Measurements from ENCODE around the gene BHLHE23.

Gene BHLHE23

DNA sequence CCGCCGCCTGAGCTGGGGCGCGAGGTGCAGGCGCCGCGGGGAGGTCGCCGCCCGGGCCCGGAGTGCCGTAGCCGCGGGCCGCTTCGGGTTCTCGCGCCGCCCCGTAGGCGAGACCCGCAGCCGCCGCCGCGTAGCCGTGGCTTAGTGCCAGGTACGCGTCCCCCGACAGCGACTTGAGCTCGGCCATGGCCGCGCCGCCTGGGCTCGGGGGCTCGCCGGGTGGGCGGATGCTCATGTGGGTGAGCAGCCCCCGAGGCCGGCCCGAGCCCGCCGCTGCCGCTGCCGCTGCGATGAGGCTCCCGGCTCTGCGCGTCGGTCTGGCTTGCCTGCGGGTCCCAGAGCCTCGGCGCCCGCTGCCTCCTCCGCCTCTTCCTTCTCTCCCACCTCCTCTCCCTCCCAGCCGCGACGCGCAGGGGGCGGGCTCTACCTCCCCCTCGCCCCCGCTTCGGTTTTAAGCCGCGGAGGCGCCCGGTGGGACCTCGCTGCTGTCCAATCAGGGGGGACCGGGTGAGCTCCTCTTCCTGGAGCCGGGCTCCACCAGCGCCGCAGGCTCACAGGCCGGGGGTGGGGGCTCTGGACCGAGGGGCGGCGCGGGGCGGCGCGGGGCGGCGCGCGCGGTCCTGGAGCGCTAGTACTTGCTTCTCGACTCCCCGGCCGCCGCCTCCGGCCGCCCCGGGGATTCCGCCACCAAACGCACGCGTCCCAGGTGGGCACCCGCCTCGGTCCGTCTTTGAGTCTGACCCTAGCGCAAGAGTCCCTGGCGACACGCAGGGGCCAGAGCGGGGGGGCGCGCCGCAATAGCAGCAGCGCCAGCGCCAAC, at the start of gene BHLHE23:
Gene BHLHE23 (minus strand): TSS at position 425 of the 820 bp plus-strand sequence. CDS start 190 bp downstream, at position 235.
- DNase-seq: peak; percentile 82

DNA sequence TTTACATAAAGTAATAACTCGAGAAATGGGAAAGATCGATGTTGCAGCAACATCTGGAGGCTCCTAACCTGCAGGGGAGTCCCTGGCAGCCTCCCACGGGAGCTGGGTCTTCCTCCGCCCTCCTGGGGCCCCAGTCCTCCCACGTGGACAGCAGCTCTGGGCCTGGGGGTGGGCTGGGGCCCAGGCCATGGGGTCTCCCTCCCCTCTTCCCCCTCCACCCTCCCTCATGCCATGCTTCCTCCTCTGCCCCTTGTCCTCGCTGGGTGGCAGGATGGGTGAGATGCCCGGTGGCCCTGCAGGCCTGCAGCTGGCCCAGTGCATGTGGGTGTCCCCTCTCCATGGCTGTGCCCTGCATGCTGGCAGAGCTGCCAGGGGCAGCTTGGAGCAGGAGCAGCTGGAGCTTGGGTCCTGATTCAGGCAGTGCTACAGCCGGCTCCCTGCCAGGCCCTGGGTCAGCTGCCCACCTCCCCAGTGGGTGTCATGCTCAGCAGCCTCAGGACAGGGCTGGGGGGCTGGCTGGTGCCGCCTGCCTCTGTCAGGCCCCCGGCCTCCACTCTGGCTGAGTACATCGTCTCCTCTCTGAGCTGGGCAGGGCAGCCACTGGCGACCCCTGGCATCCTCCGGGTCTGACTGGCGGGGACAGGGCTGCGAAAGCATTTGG, 48.9 kb upstream of the BHLHE23 start:
- DNase-seq: no peak

DNA sequence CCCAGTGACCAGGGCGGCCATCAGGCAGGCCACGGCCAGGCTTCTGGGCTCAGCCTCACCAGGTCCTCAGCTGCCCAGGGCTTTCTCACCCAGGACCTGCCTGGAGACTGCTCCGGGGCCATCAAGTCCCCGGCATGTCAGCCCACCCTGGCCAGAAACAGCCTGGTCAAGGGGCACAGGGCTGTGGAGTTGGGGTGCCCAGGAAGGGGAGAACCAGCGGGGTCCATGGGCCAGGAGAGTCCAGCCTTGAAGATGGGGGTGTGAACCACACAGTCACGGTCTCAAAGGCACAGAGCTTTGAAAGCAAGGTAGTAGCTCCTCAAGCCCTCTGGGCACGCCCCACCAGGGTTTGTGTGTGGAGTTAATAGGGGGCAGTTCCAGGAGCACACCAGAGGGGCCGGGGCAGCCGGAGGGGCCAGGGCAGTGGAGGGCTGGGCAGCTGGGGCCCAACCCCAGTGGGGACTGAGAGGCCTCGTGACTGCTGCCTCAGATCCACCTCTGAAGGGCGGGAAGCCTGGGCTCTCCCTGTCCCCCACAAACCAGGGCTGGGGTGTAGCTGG, 48.0 kb upstream of the BHLHE23 start:
- DNase-seq: no peak

DNA sequence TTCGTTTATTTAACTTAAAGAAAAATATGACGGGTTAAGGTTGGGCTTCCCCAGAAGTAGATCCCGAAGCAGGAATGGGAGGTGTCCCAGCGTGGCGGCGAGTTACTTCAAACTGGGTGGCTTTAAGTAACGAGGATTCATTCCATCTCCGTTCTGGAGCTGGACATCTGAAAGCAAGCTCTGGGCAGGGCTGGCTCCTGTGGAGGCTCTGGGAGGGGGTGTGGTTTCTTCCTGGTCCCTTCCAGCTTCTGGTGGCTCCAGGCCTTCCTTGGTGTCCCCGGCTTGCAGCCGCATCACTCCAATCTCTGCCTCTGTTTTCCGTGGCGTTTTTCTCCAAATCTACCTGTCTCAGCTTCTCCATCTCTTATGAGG, 47.3 kb upstream of the BHLHE23 start:
- no peak for DNase-seq

DNA sequence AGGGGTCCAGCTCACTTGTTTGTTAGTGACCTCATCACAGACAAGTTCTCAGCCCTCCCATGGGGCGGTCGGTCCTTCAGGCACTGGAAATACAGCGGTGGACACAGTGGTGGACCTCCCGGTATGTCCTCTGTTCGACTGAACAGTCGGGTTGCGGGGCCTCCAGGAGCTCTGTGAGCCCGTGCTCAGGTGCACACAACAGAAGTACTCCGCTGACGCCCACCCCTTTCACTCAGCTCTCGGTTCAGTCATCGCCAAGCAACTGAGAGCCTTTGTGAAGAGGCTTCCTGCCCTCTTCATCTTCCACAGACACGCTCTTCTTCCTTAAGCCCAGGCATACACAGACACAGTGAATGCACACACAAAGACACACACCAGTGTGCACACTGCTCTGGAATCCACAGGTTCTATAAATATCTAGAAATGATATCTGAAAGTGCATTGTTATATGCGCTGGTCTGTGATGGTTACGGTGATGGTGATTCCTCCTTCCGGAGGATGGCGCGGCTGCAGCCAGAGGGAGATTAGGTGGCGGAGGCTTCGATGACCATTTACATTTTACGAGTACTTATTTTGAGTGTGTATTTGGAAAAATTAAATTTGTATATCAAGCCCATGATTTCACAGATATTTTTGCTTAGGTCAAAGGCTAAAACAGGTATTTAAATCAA, 46.8 kb upstream of the BHLHE23 start:
- DNase-seq: no peak

DNA sequence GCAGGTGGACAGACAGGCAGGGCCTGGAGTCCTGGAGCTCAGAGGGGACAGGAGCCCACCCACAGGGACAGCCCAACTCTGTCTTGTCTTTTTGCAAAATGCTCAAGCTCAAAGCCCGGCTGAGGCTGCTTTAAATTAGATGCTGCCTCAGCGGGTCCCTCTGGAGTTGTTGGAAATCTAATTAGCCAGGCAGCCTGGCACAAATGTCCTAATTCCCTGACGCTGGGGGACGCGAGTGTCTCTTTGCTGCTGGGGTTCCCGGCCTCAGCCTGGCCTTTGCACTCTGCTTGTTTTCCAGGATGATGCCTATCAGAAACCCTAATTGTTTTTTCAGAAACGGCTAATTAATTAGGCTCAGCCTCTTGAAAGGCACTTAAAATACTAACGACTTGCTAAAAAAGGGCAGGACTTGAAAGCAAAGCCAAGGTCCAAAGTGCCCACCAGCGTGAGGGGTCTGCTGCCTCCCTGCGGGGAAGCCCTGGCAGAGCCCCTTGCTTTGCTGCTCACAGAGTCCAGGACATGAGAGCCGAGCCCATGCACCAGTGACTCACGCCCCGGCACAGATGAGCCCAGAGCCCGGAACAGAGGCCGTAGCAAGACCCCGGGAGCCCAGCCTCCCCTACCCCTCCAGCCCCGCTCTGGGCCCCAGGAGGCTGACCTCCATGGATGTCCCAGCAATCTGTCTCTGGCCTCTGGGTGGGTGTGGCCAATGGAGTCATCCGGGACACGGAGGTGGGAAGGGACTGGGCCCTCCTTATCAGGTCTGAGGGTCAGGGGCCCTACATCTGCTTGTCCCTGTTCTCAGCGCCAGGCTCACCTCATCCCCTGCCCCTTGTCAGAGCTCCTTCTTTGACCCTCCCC, 46.0 kb upstream of the BHLHE23 start:
- peak; percentile 49 for DNase-seq

DNA sequence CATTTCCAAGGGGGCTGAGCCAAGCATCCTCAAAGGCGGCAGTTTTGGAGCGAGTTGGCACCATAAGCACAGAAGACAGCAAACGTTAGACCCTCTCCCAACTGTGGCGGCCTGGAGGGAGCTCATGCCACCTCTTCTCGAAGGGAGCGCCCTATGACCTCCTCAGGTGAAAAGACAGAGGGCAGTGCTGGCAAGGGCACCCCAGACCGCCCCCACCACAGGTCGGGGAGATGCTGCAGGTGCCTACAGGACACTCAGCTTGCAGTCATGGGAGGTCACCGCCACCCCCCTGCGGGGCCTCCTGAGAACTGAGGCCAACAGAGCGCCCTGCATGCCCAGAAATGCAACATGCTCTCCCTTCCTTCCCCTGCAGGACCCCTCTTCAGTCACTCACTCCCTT, 45.1 kb upstream of the BHLHE23 start:
- no peak for DNase-seq

DNA sequence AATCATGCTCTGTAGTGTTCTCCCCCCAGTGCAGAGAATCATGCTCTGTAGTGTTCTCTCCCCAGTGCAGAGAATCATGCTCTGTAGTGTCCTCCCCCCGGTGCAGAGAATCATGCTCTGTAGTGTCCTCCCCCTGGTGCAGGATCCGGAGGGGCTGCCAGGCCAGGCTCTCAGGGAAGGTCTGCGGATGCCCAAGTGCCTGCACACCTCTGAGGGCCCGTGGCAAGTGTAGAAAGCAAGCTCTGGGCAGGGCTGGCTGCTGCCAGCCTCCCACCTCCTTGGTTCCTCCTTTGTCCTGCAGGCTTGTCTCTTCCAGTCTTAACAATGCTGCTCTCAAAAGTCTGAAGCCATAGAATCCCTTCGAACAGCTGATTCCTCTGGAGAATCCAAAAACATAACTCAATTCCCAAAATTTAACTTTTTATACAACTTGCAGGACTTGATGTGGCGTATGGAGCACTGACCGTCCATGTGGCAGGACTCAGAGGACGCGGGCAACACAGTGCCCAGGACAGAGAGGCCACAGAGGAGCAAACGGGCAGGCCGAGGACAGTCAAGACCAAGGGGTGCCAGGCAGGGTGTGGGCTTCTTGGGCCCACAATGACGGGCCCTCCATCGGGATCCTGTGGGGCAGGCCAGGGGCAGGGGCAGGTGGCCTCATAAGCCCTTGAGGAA, 44.6 kb upstream of the BHLHE23 start:
- no peak for DNase-seq

DNA sequence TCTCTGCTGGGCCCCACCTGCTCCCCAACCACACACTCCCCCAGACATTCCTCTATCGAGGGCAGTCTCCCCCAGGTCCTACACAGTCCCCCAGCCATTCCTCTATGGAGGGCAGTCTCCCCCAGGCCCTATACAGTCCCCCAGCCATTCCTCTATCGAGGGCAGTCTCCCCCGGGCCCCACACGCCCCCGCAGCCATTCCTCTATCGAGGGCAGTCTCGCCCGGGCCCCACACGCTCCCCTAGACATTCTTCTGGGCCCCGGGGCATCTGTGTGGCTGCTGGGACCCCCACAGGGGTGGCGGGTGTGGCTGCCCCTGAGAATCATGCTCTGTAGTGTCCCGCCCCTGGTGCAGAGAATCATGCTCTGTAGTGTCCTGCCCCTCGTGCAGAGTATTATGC, 43.6 kb upstream of the BHLHE23 start:
- no peak for DNase-seq

DNA sequence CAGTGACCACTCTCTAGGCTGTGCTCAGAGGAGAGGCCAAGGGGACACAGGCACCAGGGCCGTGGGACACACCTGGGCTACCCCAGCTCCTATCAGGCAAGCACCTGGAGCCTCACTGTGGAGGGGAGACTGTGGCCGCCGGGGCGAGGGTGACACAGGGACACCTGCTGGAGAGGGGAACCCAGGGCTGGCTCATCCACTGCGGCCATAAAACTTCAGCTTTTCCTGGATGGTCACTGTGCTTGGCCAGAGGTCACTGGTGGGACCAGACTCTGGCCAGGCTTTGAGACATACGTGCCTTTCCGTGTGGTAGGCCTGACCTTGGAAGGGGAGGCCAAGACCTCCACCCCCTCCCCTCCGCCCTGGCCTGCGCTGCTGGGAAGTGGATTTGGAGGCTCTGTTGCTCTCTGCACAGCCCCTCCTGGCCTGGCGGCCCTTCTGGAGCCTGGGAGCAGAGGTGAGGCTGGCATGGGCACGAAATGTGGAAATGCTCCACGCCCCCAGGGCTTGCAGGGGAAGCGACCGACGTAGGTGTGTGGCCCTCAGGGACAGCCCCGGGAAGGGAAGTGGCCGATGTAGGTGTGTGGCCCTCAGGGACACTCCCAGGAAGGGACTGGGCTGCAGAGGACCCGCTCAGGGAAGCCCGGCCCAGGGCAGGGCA, 42.9 kb upstream of the BHLHE23 start:
- DNase-seq: no peak

DNA sequence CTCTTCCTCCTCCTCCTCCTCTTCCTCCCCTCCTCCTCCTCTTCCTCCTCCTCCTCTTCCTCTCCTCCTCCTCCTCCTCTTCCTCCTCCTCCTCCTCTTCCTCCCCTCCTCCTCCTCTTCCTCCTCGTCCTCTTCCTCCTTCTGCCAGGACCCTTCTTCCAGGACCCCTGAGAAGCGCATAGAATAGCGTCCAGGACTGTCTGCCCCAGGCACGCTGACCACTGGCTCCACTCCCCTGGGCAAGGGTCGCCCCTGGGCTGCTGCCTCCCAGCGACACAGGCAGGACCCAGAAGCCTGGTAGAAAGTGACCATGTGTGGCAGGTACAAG, 42.4 kb upstream of the BHLHE23 start:
- no peak for DNase-seq

DNA sequence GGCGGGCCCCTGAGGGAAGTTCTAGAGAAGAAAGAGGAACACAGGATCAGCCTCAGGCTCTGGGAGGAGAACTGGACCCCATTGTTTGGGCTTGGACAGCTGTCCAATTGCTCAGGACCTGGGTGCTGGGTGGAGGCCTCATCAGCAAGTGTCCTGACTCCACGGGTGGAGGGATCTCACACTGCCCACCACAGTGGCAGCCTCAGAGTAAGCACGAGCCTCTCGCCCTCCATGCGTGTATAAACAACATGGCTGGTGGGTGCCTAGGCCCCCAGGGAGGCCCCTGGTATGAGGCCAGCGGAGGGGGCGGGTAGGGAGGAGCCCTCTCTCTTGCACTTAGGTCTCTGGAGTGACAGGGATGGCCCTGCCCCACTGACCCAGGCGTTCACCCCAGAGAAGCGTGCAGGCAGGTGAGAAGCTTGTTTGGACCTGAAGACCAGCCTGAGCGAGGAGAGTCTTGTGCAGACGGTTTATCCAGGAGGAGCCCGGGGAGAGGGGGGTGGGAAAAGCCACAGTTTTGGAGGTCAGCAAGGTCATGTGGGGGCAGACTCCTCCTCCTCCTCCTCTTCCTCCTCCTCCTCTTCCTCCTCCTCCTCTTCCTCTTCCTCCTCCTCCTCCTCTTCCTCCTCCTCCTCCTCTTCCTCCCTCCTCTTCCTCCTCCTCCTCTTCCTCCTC, 41.9 kb upstream of the BHLHE23 start:
- peak; percentile 35 for DNase-seq

DNA sequence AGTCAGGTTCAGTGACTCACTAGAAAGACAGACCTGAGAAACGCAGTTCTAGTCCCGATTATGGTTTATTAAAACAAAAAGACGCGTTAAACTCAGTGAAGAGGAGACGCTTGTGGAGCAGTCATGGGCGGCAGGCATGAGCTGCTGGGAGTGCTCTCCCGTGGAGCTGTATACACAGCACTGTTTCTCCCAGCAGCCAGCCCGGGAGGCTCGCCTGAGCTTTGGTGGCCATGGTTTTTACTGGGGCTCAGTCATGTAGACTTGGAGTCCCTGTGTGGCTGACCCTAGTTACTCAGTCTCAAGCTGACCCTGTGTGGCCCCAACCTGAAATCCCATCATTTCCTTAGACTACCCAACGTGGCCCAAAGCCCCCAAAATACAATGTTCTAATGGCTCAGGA, 41.2 kb upstream of the BHLHE23 start:
- DNase-seq: no peak

DNA sequence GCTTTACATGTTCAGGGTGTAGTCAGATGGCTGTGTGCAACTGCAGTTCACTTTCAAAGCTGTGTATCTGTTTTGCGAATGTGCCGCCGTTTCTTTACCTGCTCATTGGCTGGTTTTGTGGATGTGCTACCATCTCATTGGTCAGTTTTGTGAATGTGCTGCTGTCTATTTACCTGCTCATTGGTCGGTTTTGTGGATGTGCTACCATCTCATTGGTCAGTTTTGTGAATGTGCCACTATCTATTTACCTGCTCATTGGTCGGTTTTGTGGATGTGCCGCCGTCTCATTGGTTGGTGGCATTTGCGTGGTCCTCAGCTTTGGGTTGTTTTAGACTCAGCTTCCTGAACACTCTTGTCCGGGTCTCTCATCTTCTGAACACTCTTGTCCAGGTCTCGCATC, 40.5 kb upstream of the BHLHE23 start:
- DNase-seq: no peak

DNA sequence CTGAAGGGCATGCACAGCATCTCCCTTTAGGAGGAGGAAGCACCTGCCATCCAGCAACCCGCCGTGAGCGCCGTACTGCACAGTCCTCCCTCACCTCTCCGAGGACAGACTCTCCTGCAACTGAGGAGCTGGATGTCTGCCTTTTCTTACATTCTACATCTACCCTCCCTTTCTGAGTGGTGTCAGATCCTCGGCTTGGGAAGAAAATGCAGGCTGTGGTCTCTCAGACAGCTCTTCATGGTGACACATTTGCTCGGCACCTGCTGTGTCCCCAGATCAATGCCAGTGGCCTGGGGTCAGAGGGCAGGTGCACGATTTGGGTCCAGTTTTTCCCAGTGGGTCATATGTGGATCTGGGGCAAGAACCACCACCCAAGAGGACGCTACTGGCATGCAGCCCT, 40.1 kb upstream of the BHLHE23 start:
- DNase-seq: no peak

DNA sequence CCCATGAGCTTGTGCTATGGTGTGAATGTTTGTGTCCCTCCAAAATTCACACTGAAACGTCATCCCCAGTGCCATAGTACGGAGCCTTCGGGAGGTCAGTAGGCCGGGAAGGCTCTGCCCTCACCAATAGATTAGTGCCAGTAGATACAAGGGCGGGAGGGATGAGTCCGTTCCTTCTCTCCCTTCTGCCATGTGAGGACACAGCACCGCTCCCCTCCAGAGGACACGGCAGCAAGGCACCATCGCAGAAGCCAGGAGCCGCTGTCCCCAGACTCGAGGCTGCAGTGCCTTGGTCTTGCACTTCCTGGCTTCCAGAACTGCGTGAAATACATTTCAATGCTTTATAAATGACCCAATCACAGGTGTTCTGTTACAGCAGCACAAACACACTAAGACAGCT, 39.2 kb upstream of the BHLHE23 start:
- DNase-seq: no peak

DNA sequence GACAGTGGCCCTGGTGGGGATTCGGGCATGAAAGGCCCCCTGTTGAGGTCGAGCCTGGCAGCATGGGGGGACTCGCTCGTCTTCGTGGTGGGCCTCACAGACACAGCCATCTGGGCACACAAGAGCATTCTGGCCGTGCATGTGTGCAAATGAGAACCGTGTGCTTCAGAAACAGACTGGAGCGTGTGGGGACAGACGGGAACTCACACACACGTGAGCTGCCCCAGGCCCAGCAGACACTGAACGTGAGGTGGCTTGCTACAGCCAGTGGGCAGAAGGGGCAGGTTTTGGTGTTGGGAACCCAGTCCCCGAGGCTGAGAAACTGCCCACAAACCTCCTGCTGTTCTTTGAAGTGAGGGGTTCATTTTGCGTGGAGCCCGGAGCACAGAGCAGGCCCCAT, 38.6 kb upstream of the BHLHE23 start:
- no peak for DNase-seq

DNA sequence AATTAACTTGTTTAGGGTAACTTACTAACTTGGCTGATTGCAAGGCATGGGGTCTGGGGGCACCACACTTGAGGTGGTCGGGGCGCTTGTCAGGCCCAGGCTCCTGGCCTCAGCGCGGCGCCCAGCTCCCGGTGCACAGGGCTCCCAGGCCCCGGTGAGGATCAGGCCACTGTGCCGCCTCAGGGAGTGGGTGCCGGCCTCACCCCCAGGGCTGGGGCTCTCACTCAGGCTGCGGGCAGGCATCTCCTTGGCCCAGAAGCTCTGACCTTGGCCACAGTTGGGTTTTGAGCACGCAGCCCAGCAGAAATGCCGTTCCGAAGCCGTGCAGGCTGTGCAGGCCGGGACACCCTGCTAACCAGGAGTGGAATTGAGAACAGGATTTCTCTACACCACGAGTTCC, 37.8 kb upstream of the BHLHE23 start:
- DNase-seq: no peak

DNA sequence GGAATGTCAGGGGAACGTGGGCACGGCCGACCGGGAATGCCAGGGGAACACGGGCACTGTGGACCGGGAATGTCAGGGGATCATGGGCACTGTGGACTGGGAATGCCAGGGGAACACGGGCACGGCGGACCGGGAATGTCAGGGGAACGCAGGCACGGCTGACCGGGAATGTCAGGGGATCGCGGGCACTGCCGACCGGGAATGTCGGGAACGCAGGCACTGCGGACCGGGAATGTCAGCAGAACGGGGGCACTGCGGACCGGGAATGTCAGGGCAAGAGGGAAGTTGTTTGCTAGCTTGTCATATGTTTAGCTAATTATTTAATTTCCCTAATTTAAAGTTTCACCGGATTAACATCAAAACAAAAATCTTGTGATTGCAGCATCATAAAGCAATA, 37.4 kb upstream of the BHLHE23 start:
- no peak for DNase-seq

DNA sequence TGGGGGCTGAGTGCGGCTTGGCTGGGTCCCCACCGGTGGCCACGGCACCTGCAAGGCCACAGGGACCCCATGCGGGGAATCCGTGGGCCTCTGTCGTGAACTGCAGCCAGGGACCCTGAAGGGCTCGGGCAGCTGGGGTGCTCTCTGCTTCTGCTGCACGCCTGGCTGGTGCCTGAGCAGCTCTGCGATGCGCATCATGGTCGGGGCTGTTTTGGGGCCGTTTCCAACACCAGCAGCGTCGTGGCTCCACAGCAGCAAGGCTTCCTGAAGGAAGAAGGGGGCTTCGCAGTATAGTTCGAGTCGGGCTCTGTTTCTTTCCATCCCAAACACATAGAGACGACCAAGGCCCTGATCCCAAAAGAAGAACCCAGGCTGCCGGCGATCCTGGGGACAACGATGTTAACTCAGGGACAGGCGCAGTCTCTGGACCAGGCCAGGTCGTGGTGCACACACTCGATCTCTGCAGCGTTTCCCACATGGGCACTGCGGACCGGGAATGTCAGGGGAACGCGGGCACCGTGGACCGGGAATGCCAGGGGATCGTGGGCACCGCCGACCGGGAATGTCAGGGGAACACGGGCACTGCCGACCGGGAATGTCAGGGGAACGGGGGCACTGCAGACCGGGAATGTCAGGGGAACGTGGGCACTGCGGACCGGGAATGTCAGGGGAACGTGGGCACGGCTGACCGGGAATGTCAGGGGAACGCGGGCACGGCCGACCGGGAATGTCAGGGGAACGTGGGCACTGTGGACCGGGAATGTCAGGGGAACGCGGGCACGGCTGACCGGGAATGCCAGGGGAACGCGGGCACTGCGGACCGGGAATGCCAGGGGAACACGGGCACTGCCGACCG, 36.8 kb upstream of the BHLHE23 start:
- DNase-seq: no peak

Data from NCI-H82 (cell line).